Epithelial cell of esophagus (primary cell): ENCODE results near the gene LTB4R.
"Not testable (repeated sequence)": the region's sequence is repeated elsewhere in the genome, so short reads cannot be mapped to it uniquely, and the experiment has no call there.

Experiments used
- DNase-seq: peaks from one replicate; pipeline ENCODE4 v3.0.0; 2010; ENCODE audit warnings: low read depth
- H3K4me3 ChIP-seq: 2 replicates; pipeline ENCODE4 v1.5.1; 2011; ENCODE audit warnings: mild to moderate bottlenecking, low read length, control low read depth
- TF ChIP-seq, protein P1 (sequence below): IDR thresholded peaks from 2 replicates; pipeline ENCODE4 v1.5.1; 2011; ENCODE audit warnings: low read depth, mild to moderate bottlenecking, low read length, control low read depth, inconsistent platforms; ENCODE audit not compliant: insufficient read depth; ENCODE audit errors: missing control alignments

Gene LTB4R

DNA sequence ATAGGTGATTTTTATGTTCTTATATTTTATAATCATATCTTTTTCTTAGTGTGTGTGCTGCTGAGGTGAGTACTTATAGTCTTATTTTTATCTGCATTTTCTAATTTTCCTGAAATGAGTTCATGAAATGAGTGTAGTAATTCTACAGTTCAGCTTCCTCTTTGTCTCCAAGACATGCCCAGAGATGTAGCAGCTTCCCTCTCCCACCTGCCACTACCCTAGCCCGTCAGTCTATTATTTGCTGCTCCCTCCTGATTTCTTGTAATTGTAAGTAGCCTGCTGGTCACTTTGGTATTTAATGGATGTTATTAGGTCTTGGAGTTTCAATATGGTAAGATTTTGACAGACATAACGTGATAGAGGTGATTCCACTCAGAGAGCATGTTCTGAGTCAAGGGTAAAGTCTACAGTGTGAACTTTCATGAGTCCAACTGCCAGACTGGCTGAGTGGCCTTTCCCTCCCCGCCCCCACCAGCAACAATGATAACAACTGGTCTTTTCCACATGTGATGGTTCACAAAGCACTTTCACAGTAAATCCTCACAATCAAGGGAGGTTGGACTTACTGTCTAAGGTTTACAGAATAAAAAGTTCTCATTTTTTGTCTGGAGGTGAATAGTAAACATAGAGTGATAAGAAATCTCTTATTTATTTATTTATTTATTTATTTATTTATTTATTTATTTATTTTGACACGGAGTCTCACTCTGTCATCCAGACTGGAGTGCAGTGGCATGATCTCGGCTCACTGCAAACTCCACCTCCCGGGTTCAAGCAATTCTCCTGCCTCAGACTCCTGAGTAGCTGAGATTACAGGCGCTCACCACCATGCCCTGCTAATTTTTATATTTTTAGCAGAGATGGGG lies 32.7 kb downstream of the LTB4R start:
- DNase-seq: no peak
- TF ChIP-seq, protein P1, sequence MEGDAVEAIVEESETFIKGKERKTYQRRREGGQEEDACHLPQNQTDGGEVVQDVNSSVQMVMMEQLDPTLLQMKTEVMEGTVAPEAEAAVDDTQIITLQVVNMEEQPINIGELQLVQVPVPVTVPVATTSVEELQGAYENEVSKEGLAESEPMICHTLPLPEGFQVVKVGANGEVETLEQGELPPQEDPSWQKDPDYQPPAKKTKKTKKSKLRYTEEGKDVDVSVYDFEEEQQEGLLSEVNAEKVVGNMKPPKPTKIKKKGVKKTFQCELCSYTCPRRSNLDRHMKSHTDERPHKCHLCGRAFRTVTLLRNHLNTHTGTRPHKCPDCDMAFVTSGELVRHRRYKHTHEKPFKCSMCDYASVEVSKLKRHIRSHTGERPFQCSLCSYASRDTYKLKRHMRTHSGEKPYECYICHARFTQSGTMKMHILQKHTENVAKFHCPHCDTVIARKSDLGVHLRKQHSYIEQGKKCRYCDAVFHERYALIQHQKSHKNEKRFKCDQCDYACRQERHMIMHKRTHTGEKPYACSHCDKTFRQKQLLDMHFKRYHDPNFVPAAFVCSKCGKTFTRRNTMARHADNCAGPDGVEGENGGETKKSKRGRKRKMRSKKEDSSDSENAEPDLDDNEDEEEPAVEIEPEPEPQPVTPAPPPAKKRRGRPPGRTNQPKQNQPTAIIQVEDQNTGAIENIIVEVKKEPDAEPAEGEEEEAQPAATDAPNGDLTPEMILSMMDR: no peak
- H3K4me3 ChIP-seq: no peak overlapping the region

DNA sequence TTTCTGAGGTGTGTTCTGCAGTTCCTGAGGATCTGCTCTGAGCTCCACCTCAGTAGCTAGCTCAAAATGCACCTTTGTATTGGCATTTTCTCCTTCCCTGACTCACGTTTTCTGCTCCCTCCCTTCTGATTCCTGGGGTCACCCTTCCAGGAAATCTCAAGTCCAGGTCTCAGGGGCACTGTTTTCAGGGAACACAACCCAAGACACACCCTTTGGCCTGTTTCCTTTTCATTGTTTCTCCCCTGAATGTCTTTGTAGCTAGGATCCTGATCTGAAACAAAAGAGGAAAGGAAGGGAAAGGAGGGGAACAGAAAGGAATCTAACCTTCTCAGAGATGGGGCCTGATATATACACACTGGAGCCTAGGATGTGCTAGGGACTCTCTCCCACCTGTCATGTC lies 35.8 kb downstream of the LTB4R start:
- H3K4me3 ChIP-seq: no peak overlapping the region
- no peak for DNase-seq
- TF ChIP-seq, protein P1: no peak

DNA sequence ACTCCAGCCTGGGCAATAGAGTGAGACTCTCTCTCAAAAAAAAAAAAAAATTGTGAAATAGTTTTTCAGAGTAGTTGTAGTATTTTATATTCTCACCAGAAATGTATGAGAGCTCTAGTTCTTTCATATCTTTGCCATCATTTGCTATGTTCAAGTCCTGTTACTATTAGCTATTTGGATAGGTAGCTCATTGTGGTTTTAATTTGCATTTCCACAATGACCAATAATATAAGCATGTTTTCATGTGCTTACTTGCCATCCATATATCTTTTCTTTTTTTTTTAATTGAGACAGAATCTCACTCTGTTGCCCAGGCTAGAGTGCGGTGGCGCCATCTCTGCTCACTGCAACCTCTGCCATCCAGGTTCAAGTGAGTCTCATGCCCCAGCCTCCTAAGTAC lies 36.9 kb downstream of the LTB4R start:
- TF ChIP-seq, protein P1: no peak
- H3K4me3 ChIP-seq: no peak overlapping the region
- DNase-seq: peak; percentile 27

DNA sequence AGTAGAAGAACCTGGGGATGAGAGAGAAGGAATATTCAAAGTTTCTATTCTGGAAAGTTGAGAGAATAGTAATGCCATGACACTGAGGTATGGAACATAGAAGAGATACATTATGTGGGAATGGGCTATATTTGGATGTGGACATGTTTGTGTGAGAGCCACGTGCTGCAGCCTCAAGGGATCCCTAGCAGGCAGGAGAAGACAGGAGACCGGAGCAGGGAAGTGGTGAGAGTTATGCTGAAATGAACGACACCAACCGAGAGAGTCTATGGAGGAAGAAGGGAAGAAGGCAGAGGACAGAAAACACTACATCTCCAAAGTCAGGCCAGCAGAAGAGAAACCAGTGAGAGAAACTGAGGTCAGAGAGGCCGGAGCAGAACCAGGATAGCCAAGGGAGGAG lies 38.4 kb downstream of the LTB4R start:
- TF ChIP-seq, protein P1: no peak
- no peak for DNase-seq
- H3K4me3 ChIP-seq: no peak overlapping the region

DNA sequence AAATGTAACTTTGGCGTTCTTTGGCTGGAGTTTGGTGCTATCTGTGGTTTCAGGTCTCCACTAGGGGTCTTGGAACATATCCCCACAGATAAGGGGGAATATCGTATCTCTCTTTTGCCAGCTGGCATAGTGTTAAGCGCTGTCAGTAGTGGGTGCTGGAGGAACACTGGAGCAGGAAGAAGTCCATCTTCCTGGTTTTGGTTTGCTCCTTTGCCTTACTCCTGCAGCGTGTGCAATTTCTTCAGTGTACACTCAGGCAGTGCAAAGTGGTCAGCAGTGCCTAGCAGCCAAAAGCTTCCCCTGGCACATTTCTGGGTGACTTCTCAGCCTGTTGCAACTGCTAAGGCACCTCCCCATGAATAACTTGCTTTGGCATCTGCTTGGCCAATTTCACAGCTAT lies 40.2 kb downstream of the LTB4R start:
- DNase-seq: peak; percentile 76
- TF ChIP-seq, protein P1: peak; percentile 6
- no peak overlapping the region for H3K4me3 ChIP-seq

DNA sequence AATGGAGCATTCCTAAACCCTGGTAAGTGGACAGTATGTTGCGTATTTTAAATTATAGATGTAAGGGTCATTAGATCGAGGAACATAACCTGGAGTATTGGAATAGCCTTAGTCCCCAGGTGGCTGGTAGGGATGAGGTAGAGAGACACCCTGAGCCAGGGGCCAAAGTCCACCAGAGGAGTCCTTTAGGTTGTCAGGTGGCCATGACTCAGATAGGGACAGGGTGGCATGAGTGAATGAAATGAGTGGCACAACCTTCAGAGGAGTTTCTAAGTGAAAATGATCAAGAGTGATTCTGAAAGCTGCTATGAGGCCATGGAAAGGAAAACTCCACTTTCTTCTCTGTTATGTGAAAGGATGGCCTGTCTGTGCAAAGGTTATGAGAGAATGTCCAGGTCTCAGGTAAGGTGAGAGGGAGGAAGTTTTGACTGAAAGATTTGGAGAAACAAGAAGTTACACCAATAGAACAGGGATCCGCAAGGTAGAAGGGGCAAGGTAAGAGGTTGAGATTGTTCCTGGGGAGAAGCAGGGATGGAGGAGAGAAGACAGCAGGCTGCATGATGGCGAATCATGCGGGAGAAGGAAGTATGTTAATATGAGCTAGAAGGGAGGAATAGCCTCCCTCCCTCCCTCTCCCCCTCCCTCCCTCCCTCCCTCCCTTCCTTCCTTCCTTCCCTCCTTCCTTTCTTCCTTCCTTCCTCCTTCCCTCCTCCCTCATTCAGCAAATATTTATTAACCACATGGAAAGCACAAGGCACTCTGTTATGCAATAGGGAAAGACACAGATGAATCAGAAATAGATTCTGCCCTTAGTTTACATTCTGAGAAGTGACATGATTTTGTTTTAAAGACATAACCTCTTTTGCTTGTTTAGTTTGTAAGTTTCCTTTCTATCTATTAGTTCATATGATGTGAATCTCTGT lies 42.5 kb downstream of the LTB4R start:
- H3K4me3 ChIP-seq: no peak overlapping the region
- peak; percentile 70 for DNase-seq
- TF ChIP-seq, protein P1: no peak

DNA sequence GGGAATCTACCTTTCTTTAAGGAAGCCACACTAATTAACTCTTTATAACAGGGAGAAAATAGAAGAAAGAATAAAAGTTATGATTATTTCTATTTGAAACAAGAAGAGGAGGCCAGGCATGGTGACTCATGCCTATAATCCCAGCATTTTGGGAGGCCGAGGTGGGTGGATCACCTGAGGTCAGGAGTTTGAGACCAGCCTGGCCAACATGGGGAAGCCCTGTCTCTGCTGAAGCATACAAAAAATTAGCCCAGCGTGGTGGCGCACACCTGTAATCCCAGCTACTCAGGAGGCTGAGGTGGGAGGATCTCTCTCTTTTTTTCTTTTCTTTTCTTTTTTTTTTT lies 43.2 kb downstream of the LTB4R start:
- H3K4me3 ChIP-seq, DNase-seq: not testable (repeated sequence)
